GM11168 (cell line): ENCODE results near the gene PRKCH.

Experiments used
- in situ Hi-C: fragments of 300-500 bp; cut with MboI; formaldehyde crosslinking; loops from one replicate; pipeline ENCODE4 v1.12.0; 2022; ENCODE audit warnings: low sequenced_read_pairs; ENCODE audit not compliant: unreplicated experiment

Gene PRKCH

GRCh38 chr14:61532763-61533162, 211.4 kb downstream of the PRKCH start:
- in situ Hi-C loops: no loop called here

DNA sequence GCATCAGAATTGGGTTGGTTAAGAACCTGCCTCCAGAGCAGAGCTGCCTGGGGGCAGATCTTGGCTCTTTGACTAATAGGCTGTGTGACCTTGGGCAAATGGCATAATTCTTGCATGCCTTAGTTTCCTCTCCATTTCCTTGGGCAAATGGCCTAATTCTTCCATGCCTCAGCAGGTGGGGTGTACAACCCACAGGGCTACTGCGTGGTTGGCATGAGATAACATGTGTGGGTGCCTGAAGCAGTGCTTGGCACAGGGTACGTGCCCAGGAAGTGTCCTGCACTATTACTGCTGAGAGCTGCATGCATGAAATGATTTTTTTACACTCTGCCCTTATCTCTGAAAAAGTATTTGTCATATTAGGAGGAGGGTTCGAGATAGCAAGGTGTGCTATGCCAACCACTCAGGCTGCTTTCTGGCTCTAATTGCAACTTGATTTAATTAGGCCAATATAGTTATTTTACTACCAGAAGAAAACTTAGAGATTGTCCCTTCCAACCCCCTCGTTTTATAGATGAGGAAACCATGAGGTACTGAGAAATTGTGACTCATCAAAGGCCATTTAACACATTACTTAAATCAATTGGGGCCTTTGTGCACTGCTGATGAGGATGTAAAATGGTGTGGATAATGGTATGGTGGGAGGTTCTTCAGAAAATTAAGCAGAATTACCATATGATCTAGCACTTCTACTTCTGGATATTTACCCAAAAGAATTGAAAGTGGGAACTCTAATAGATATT, 212.3 kb downstream of the PRKCH start:
- in situ Hi-C loops: no loop called here

GRCh38 chr14:61535032-61535431, 213.7 kb downstream of the PRKCH start:
- in situ Hi-C loops: no loop called here

- in situ Hi-C loops: no loop called here
These were observed 214.1 kb downstream of the PRKCH start for GRCh38 chr14:61535458-61535857.

DNA sequence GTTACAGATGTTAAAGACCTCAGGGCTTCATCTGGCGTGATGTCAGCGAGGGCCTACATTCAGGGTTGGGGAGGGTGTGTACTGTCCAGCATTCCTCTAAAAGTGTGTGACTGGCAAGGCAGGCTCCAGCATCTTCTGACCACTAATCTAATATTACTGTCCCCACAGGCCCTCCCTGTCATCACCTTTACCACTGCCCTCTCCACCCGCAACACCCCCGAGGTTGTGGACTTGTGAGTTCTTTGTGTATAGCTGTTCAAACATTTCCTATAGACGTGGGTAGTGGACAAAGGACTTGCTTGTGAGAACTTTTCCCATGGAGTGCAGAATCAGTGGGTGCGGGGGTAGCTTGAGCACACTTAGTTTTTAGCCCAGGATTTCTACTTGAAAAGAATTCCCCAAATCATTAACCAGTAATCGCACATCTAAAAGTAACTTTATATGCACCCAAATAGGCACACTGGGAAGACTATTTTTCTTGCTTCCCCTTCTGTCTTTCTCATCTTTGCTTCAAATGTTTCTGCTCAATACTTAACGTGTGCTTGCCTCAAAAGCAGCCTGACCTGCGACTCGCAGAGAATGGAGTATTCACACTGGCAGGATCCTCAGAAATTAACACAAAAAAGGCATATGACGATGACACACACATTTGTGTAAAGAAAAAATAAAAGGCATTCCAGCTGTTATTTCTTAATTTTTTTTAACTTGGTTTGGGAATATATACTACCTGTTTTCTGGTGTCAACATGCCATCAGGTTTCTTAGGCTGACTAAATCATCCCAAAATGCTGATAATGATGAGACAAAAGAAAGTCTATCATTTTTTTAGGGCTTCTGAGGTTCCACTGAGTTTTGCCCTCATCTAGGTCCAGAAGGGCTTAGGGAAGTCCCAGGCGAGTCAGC, 215.5 kb downstream of the PRKCH start:
- in situ Hi-C loops: no loop called here

GRCh38 chr14:61537563-61538463, 216.4 kb downstream of the PRKCH start:
- in situ Hi-C loops: no loop called here

DNA sequence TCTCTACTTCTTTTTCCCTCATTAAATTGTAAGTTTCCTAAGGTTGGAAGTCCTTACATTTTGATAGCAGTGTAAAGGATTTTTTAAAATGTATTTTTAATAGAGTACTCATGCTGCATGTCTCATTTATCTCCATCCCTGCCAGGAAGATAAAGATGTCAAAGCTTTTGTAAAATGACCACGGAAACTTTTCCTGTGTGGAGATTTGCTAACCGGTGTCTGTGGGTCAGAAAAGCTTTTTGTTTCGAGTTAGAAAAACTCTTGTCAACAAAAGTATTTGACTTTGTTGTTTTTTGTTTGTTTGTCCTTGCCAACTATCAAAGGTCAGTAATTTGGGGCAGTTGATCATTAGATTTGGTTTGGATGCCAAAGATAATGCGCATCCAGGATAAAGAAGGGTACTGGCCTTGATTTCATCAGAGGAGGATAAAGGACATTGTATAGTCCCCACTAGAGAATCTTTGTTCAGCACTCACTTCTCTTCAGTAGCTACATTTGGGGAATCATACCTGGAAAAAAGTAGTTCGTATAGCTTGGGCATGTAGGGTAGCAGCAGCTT, 217.2 kb downstream of the PRKCH start:
- in situ Hi-C loops: no loop called here

DNA sequence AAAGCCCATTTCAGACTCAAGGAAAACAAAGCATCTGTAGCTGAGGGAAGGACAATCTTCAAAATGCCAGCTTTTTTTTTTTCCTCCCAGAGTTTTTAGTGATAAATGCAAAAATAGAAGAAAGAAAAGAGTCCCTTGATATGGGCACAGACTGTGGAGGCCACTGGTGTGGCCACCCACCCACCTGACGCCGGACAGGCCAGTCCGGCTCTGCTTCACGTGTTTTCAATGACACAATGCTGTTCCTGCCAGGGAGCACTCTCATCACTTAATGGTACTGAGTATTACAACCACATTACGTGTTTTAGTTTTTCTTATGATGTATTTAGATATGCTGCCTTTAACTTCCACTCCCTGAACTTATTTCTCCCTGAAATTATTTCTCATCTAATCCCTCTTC, 218.3 kb downstream of the PRKCH start:
- in situ Hi-C loops: no loop called here

DNA sequence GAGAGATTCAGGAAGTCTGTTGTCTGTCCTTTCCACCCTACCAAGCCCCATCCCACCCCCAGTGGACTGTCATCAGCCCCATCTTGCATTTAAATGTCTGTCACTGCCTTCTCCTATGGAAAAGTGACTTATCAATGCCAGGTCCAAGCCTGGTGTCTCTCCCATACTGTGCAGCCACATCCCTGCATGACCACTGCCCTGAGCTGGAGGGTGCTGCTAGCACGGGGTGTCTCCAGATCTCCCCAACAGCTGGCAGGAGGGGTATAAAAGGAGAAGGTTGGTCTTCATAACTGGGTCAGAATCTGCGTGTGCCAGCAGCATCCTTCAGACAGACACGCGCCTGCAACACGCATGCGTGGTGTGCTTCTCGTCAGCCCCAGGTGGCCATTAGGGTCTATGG, 219.6 kb downstream of the PRKCH start:
- in situ Hi-C loops: no loop called here

GRCh38 chr14:61542848-61543790, 221.7 kb downstream of the PRKCH start:
- in situ Hi-C loops: no loop called here

- in situ Hi-C loops: no loop called here
These were observed 222.6 kb downstream of the PRKCH start for GRCh38 chr14:61543946-61544345.

DNA sequence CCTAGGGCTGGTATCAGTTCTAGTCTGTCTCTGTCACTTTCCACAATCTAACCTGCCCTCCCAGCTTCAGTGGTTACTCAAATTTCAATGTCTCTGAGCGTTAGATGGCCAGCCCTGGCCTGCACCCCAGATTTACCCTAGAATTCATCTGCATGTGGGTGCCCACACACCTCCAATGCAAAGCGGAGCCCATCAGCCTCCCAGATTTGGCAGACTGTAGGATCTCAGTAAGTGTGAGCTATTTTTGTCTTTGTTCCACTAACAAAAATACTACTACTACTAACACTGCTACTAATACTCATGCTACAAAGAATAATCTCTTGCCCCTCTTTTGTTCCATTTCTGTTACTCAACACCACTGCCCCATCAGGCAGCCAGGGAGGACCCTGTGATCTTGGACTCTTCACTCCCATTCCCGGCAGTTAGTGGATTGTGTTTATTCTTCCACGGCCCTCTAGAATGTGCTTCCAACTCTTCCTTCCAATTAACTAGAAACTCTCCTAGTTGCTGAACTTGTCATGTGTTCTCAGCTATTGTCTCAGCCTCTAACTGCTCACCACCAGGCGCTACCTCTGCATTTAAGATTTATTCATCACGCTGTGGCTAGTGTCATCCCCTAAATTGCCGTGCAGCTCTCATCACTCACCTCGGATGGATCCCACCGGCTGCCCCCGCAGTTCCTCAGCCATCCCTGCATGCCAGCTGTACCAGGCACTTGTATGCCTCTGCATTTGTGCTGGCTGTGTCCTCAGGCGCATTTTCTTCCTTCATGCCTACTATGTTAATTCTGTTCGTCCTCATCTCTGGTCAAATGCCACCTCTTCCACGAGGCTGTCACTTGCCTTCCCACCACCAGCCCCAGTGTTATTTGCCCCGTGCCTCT, 223.3 kb downstream of the PRKCH start:
- in situ Hi-C loops: no loop called here

- in situ Hi-C loops: no loop called here
These were observed 224.5 kb downstream of the PRKCH start for GRCh38 chr14:61545726-61546455.

GRCh38 chr14:61547186-61548069, 226.0 kb downstream of the PRKCH start:
- in situ Hi-C loops: no loop called here

- in situ Hi-C loops: no loop called here
These were observed 228.0 kb downstream of the PRKCH start for GRCh38 chr14:61549425-61549824.

DNA sequence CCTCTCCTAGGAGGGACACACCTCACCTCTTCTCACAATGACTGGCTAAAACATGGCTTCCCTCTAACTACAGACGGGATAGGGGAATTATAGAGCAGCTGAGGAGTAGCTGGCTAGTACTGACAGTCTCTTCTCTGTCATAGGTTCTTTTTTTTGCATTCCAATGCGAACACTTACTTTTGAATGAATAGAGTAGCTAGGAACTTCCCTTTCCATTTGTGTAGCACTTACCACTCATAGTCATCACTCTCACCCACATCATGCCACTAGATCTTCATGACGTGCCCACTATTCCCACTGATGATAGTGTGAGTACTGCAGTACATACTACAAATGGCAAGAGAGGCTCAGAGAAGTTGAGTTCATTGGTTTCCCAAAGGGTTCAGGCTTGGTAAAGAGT, 230.0 kb downstream of the PRKCH start:
- in situ Hi-C loops: no loop called here

DNA sequence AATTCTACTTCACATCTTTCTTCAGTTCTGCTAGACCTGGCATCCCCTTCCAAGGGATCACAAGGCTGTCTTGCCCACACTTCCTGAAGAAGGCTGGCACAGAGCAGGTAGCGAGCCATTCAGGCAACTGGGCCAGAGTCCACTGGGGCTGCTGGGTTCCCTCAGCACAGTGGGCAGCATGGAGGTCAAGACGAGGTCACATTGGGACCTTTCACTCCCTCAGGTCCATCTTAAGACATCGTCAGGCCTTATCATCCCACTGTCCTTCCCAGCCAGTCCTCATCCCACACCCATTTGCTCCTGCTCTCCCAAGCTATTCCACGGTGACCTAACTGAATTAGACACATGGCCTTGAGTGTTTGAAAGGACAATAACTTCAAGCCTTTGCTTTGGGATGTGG, 230.9 kb downstream of the PRKCH start:
- in situ Hi-C loops: no loop called here
